ENCODE data around the gene GDF2. TPM values are rescaled to one million over a fixed set of nuclear protein-coding genes. Genes with fewer than 3 reads are reported as not detected.

The GDF2 gene
- total RNA-seq, 4 donors from 2014 or later = not detected

DNA sequence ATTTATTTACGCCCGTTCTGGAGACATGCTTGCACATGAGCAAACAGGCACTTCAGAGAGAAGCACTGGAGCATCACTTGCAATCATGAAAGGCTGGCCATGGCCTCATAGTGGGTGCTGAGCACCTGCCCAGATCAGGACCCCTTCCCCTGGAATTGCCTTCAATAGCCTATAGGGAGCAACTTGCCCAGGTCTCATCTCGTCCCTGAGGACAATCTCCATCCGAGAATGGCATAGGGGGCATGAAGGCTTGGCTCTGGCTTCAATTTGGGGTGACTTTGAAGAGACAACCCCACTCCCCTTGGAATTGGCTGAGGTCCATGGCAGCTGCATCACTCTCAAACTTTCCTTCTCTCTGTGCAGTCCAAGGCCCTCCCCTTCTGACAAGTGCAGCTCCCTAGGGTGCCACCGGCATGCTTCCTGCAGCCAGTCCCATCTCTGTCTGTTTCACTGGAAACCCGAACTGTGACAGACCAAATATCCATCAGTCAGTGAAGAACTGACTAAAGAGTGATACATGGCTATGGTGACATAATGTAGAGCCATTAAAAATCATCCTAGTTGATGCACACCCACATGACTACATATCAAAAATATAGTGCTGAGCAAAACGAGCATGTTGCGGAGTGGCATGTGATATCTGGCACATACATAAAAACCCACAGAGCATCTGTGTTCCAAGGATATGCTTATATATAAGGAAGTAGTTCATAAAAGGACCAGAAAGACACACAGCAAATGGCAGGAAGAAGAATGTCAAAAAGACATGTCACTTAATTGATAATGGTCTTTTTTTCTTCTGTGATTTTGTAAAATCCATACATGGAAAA is 12.4 kb downstream of the GDF2 start:
- H3K9me3 ChIP-seq = no peaks in the 10 kb centered on the region
- no peak overlapping the region for H3K4me3 ChIP-seq
- H3K4me1 ChIP-seq = no peaks in the 10 kb centered on the region
- H3K36me3 ChIP-seq = no peaks in the 10 kb centered on the region
- TF ChIP-seq POLR2A (IDR thresholded peaks at IDR 0.05) (no peak), EP300 (IDR thresholded peaks at IDR 0.05) (no peak)
- TF ChIP-seq, protein P1, sequence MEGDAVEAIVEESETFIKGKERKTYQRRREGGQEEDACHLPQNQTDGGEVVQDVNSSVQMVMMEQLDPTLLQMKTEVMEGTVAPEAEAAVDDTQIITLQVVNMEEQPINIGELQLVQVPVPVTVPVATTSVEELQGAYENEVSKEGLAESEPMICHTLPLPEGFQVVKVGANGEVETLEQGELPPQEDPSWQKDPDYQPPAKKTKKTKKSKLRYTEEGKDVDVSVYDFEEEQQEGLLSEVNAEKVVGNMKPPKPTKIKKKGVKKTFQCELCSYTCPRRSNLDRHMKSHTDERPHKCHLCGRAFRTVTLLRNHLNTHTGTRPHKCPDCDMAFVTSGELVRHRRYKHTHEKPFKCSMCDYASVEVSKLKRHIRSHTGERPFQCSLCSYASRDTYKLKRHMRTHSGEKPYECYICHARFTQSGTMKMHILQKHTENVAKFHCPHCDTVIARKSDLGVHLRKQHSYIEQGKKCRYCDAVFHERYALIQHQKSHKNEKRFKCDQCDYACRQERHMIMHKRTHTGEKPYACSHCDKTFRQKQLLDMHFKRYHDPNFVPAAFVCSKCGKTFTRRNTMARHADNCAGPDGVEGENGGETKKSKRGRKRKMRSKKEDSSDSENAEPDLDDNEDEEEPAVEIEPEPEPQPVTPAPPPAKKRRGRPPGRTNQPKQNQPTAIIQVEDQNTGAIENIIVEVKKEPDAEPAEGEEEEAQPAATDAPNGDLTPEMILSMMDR (IDR thresholded peaks at IDR 0.05) = no peak
- 75 to 80% methylated on average over 8 of the region's 8 CpGs for WGBS, 2 donors
- H3K27ac ChIP-seq = no peak overlapping the region
- no peaks in the 10 kb centered on the region for H3K27me3 ChIP-seq
- DNase-seq (ENCODE audit: low spot score in 2 of 2) = no peak

- Histone ChIP-seq H3K4me3 (no peak overlapping the region), H3K36me3 (no peaks in the 10 kb centered on the region), H3K4me1 (no peaks in the 10 kb centered on the region), H3K27ac (no peak overlapping the region), H3K27me3 (no peaks in the 10 kb centered on the region), H3K9me3 (no peaks in the 10 kb centered on the region)
- no peak for DNase-seq (ENCODE audit: low spot score in 2 of 2)
- 83 to 84% methylated on average over 5 of the region's 5 CpGs for WGBS, 2 donors
- TF ChIP-seq, protein P1 (IDR thresholded peaks at IDR 0.05) = no peak
- TF ChIP-seq EP300 (IDR thresholded peaks at IDR 0.05) (no peak), POLR2A (IDR thresholded peaks at IDR 0.05) (no peak)
Measured at GRCh38 chr10:47335906-47336305, 13.7 kb downstream of the GDF2 start.

GRCh38 chr10:47336387-47337134 is 14.3 kb downstream of the GDF2 start:
- no peak for TF ChIP-seq EP300 (IDR thresholded peaks at IDR 0.05)
- TF ChIP-seq, protein P1 (IDR thresholded peaks at IDR 0.05) = no peak
- TF ChIP-seq POLR2A (IDR thresholded peaks at IDR 0.05) = no peak
- H3K27me3 ChIP-seq = no peaks in the 10 kb centered on the region
- no peaks in the 10 kb centered on the region for H3K4me1 ChIP-seq
- 70 to 76% methylated on average over 15 of the region's 15 CpGs for WGBS, 2 donors
- no peaks in the 10 kb centered on the region for H3K36me3 ChIP-seq
- H3K4me3 ChIP-seq = no peak overlapping the region
- DNase-seq (ENCODE audit: low spot score in 2 of 2) = no peak
- no peaks in the 10 kb centered on the region for H3K9me3 ChIP-seq
- no peak overlapping the region for H3K27ac ChIP-seq

DNA sequence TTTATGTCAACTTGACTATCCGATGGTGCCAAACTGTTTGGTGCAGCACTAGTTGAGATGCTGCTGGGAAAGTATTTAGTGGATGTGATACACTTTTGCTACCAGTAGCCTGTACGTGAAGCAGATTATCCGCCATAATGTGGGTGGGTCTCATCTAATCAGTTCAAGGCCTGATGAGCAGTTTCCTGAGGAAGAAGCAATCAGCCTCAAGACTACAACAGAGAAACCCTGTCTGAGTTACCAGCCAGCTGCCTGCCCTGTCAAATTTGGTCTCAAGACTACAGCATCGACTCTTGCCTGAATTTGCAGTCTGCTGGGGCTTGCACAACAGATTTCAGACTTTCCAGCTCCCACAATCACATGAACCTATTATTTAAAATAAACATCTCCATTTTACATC is 15.1 kb downstream of the GDF2 start:
- no peak for DNase-seq (ENCODE audit: low spot score in 2 of 2)
- H3K36me3 ChIP-seq = no peaks in the 10 kb centered on the region
- H3K9me3 ChIP-seq = no peaks in the 10 kb centered on the region
- 82 to 84% methylated on average over 4 of the region's 4 CpGs for WGBS, 2 donors
- H3K27ac ChIP-seq = no peak overlapping the region
- no peak overlapping the region for H3K4me3 ChIP-seq
- H3K4me1 ChIP-seq = no peaks in the 10 kb centered on the region
- no peaks in the 10 kb centered on the region for H3K27me3 ChIP-seq
- no peak for TF ChIP-seq EP300 (IDR thresholded peaks at IDR 0.05)
- TF ChIP-seq, protein P1 (IDR thresholded peaks at IDR 0.05) = no peak
- no peak for TF ChIP-seq POLR2A (IDR thresholded peaks at IDR 0.05)

DNA sequence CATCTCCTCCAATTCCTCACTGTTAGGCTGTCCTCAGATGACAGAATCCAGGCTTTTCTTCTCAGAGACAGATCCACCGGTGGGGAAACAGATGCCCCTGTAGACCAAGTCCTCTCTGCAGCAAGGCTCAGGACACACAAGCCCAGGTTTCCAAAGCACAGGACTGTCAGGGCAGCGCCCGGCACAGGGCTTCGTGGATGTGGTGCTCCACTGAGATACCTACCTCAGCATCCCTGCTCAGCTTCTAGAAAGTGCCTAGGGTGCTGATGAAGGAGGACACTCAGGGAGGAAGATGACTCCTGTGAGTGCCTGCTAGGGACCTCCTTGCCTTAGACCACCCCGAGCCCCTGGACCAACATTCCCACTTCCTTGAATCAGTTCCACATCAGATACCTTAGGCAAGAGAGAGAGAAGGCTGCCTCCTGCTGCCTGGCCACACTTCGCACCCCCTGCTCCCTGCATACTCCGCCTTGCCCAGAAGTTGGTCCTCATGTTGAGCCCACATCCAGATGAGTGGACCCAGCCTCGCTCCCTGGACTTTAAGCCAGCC is 17.0 kb downstream of the GDF2 start:
- Histone ChIP-seq H3K36me3 (no peaks in the 10 kb centered on the region), H3K27me3 (no peaks in the 10 kb centered on the region), H3K4me1 (no peaks in the 10 kb centered on the region), H3K9me3 (no peaks in the 10 kb centered on the region), H3K27ac (no peak overlapping the region), H3K4me3 (no peak overlapping the region)
- no peak for DNase-seq (ENCODE audit: low spot score in 2 of 2)
- TF ChIP-seq, protein P1 (IDR thresholded peaks at IDR 0.05) = no peak
- TF ChIP-seq POLR2A (IDR thresholded peaks at IDR 0.05) = no peak
- TF ChIP-seq EP300 (IDR thresholded peaks at IDR 0.05) = no peak
- 89 to 95% methylated on average over 8 of the region's 8 CpGs for WGBS, 2 donors

Data from tibial nerve (tissue), 4 donors.